Measurements from ENCODE around the gene TEKTIP1.
"Not testable (repeated sequence)": the region's sequence is repeated elsewhere in the genome, so short reads cannot be mapped to it uniquely, and the experiment has no call there.

The TEKTIP1 gene

DNA sequence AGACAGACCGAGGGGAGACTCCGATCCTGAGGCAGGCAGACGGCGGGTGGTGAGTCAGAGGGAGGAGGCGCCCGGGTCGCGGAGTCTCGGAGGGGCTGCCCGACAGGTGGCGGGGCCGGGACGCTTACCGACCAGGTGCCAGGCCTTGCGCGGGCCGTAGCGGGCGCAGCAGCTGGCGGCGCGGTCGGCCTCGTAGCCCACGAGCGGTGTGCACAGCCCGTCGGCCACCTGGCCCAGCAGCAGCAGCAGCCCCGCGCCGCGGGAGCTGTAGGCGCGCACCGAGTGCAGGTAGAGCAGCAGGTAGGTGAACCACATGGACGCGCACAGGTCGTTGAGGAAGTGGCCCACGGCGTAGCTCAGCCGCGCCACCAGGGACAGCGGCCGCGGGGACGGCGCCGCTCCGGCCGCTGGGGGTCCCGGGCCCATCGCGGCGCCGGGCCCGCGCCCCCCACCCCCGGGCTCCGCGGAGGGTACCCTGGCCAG lies 18.0 kb downstream of the TEKTIP1 start:
- Histone ChIP-seq H3K36me3 (ENCODE audit: control insufficient read depth in 4 of 4, insufficient read depth in 4 of 4, low read length in 3 of 4) (peaks cover 0 to 3% (median 0%) of the 10 kb centered on the region in 4 experiments), H3K4me1 (ENCODE audit: control extremely low read depth in 1 of 4, control insufficient read depth in 4 of 4, insufficient read depth in 4 of 4, low read length in 3 of 4) (peaks cover 6 to 63% (median 52%) of the 10 kb centered on the region in 4 experiments), H3K4me3 (ENCODE audit: control insufficient read depth in 1 of 7, extremely low read depth in 1 of 7, insufficient read depth in 4 of 7, low read depth in 2 of 7, low read length in 6 of 7) (peak overlapping the region; percentile 62 to 97 (median 87)), H3K27ac (ENCODE audit: insufficient read depth in 1 of 2, low read depth in 1 of 2, low read length in 2 of 2, poor library complexity in 1 of 2, severe bottlenecking in 2 of 2) (peak overlapping the region in 1 of 2 experiments; percentile 74), H3K27me3 (replicated peaks in 2 of 5; ENCODE audit: control insufficient read depth in 4 of 5, insufficient read depth in 5 of 5, low read length in 4 of 5) (no peaks in the 10 kb centered on the region), H3K9me3 (ENCODE audit: control extremely low read depth in 1 of 5, control insufficient read depth in 4 of 5, insufficient read depth in 2 of 5, low read depth in 1 of 5, low read length in 4 of 5) (no peaks in the 10 kb centered on the region)
- ChIA-PET CTCF (interaction anchor here (0.9 to 2.9 kb wide), 7 partner anchors 9 to 52 kb away, joined by 3 to 25 read pairs (median 4); partner anchors contain the start of gene GIPC3), POLR2A (interaction anchor here (0.7 to 0.8 kb wide), 4 partner anchors 13 to 173 kb away, joined by 3 to 4 read pairs (median 3); no protein-coding TSS in a partner anchor)
- peak in 2 of 3 donors; percentile 66 to 76 for DNase-seq
- WGBS (ENCODE audit: insufficient coverage), result 0% methylated on average over 60 of the region's 60 CpGs

DNA sequence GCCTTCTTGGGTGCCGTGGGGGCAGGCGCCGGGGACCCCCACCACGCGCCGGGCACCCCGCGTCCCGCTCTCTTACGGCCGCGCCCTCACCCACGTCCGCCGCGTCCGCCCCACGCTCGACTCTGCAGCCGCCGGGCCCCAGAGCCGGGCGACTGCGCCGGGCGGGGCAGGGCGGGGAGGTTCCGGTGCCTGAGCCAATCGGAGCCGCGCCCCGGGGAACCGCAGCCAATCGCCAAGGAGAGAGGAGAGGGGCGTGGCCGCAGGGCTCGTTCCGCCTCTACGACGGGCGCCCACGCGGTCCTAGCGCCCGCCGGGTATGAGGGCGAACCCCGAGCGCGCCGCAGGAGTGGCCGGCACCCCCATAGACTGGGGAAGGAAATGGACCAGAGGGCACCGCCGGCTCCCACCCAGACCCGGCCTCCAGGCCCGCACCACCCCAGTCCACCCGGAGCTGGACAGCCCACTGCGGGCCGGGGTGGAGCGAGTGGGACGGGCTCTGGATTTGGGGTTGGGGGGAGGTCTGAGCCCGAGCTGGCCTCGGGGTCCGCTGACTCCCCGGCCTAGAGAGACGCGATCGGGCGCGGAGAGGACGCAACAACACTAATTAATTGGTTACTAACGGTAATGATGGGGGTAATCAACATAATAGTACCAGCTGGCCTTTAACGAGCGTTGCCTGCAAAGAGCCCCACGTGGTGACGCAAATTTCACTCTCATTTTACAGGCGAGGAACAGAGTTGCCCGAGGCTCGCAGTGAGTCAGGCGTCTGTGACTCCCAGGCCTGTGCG lies 18.7 kb downstream of the TEKTIP1 start, which contains the start of gene MFSD12:
Gene MFSD12, minus strand, starts transcription at position 126 of the 788 bp plus-strand sequence. CDS start 183 bp downstream, outside the sequence.
- WGBS (ENCODE audit: insufficient coverage), result under 1% methylated on average over 74 of the region's 81 CpGs

DNA sequence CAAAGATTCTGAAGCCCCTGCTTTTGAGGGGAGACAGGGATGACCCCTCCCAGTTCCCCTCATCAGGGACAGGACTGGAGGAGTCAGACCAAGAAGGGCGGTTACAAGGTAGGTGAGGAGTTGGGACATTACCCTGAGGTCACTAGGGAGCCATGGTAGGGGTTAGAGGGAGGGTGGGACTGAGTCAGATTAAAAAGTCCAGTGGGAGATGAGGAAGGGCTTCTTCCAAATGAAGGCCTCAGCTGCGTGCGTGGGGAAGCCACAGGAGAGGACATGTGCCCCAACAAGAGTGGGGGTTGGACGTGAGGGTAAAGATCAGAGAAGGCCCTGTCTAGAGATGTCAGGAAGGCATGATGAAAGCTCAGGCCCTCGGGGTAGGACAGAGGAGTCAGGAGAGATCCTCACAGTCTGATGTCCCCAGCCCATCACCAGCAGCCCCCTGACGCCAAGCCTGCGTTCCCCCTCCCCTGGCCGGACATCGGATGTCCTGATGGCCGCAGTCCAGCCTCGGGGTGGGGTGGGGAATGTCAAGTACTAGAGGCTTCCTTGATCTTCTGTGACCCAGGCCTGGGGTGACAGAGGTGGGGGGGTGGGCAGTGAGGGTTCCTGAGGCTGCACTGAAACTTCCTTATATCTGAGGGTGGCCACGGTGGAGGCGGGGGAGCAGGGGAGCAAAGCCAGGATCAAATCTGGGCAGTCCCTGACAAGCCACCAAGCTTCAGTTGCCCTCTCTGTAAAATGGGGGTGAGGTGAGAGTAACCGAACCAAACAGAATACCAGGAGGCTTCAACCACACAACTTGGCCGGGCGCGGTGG lies 24.9 kb downstream of the TEKTIP1 start:
- Histone ChIP-seq H3K36me3 (ENCODE audit: control insufficient read depth in 4 of 4, insufficient read depth in 4 of 4, low read length in 3 of 4) (no peaks in the 10 kb centered on the region), H3K27me3 (replicated peaks in 2 of 5; ENCODE audit: control insufficient read depth in 4 of 5, insufficient read depth in 5 of 5, low read length in 4 of 5) (no peaks in the 10 kb centered on the region), H3K4me1 (ENCODE audit: control extremely low read depth in 1 of 4, control insufficient read depth in 4 of 4, insufficient read depth in 4 of 4, low read length in 3 of 4) (peaks cover 0 to 11% (median 8%) of the 10 kb centered on the region in 4 experiments), H3K27ac (ENCODE audit: insufficient read depth in 1 of 2, low read depth in 1 of 2, low read length in 2 of 2, poor library complexity in 1 of 2, severe bottlenecking in 2 of 2) (no peak overlapping the region), H3K4me3 (ENCODE audit: control insufficient read depth in 1 of 7, extremely low read depth in 1 of 7, insufficient read depth in 4 of 7, low read depth in 2 of 7, low read length in 6 of 7) (no peak overlapping the region), H3K9me3 (ENCODE audit: control extremely low read depth in 1 of 5, control insufficient read depth in 4 of 5, insufficient read depth in 2 of 5, low read depth in 1 of 5, low read length in 4 of 5) (no peaks in the 10 kb centered on the region)
- 92% methylated on average over 12 of the region's 17 CpGs for WGBS (ENCODE audit: insufficient coverage)
- no peak for DNase-seq
- ChIA-PET CTCF (no interaction called here), POLR2A (no interaction called here)

More for the DNA sequence above, 18.7 kb downstream of the TEKTIP1 start, which contains the start of gene MFSD12:
- Histone ChIP-seq H3K36me3 (ENCODE audit: control insufficient read depth in 4 of 4, insufficient read depth in 4 of 4, low read length in 3 of 4) (peaks cover 0 to 3% (median 0%) of the 10 kb centered on the region in 4 experiments), H3K27ac (ENCODE audit: insufficient read depth in 1 of 2, low read depth in 1 of 2, low read length in 2 of 2, poor library complexity in 1 of 2, severe bottlenecking in 2 of 2) (peak within 1 kb of the TSS in 1 of 2 experiments; percentile 74), H3K9me3 (ENCODE audit: control extremely low read depth in 1 of 5, control insufficient read depth in 4 of 5, insufficient read depth in 2 of 5, low read depth in 1 of 5, low read length in 4 of 5) (no peaks in the 10 kb centered on the region), H3K27me3 (replicated peaks in 2 of 5; ENCODE audit: control insufficient read depth in 4 of 5, insufficient read depth in 5 of 5, low read length in 4 of 5) (no peaks in the 10 kb centered on the region), H3K4me1 (ENCODE audit: control extremely low read depth in 1 of 4, control insufficient read depth in 4 of 4, insufficient read depth in 4 of 4, low read length in 3 of 4) (peaks cover 6 to 60% (median 49%) of the 10 kb centered on the region in 4 experiments), H3K4me3 (ENCODE audit: control insufficient read depth in 1 of 7, extremely low read depth in 1 of 7, insufficient read depth in 4 of 7, low read depth in 2 of 7, low read length in 6 of 7) (peak within 1 kb of the TSS; percentile 62 to 97 (median 87))
- POLR2A ChIA-PET, result interaction anchor here (0.7 to 0.8 kb wide), 3 partner anchors 12 to 173 kb away, joined by 3 to 4 read pairs (median 3); no protein-coding TSS in a partner anchor
- CTCF ChIA-PET, result interaction anchor here (1.2 to 2.9 kb wide), 6 partner anchors 10 to 104 kb away, joined by 3 to 25 read pairs (median 5); no protein-coding TSS in a partner anchor
- peak; percentile 92 to 96 (median 95) for DNase-seq

DNA sequence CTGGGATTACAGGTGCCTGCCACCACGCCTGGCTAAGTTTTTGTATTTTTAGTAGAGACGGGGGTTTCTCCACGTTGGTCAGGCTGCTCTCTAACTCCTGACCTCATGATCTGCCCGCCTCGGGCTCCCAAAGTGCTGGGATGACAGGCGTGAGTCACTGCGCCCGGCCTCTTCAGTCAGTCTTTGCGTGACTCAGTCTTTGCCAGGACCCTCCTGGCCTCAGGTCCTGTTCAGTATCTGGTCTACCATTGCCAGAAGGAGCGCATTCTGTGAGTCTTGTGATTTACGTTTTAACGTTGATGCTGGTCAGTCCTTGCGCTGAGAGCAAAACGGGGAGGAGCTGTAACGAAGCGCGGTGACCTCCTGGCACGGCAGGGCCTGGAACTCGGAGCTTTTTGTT lies 26.2 kb downstream of the TEKTIP1 start:
- Histone ChIP-seq H3K36me3 (ENCODE audit: control insufficient read depth in 4 of 4, insufficient read depth in 4 of 4, low read length in 3 of 4) (no peaks in the 10 kb centered on the region), H3K4me3 (ENCODE audit: control insufficient read depth in 1 of 7, extremely low read depth in 1 of 7, insufficient read depth in 4 of 7, low read depth in 2 of 7, low read length in 6 of 7) (no peak overlapping the region), H3K4me1 (ENCODE audit: control extremely low read depth in 1 of 4, control insufficient read depth in 4 of 4, insufficient read depth in 4 of 4, low read length in 3 of 4) (peaks cover 0 to 11% (median 6%) of the 10 kb centered on the region in 4 experiments), H3K9me3 (ENCODE audit: control extremely low read depth in 1 of 5, control insufficient read depth in 4 of 5, insufficient read depth in 2 of 5, low read depth in 1 of 5, low read length in 4 of 5) (no peaks in the 10 kb centered on the region), H3K27me3 (replicated peaks in 2 of 5; ENCODE audit: control insufficient read depth in 4 of 5, insufficient read depth in 5 of 5, low read length in 4 of 5) (no peaks in the 10 kb centered on the region), H3K27ac (ENCODE audit: insufficient read depth in 1 of 2, low read depth in 1 of 2, low read length in 2 of 2, poor library complexity in 1 of 2, severe bottlenecking in 2 of 2) (no peak overlapping the region)
- DNase-seq, result no peak
- CTCF ChIA-PET, result no interaction called here
- WGBS (ENCODE audit: insufficient coverage), result 97% methylated on average over 19 of the region's 19 CpGs
- POLR2A ChIA-PET, result no interaction called here

DNA sequence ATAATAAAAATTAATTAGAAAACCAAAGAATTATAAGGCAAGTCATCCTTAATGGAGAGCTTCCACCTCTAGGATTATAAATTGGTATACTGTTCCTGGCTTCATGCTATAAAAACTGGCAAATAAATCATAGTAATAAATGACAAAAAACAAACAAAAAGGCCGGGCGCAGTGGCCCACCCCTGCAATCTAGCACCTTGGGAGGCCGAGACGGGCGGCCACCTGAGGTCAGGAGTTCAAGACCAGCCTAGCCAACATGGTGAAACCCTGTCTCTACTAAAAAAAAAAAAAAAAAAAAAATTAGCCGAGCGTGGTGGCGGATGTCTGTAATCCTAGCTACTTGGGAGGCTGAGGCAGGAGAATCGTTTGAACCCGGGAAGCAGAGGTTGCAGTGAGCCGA lies 31.1 kb downstream of the TEKTIP1 start:
- CTCF ChIA-PET, result interaction anchor here (1.1 kb wide), 1 partner anchor 22 kb away, joined by 4 read pairs; no protein-coding TSS in a partner anchor
- WGBS (ENCODE audit: insufficient coverage), result 100% methylated on average over 8 of the region's 11 CpGs
- peaks cover 0 to 15% (median 12%) of the 10 kb centered on the region in 4 experiments for H3K4me1 ChIP-seq (ENCODE audit: control extremely low read depth in 1 of 4, control insufficient read depth in 4 of 4, insufficient read depth in 4 of 4, low read length in 3 of 4)
- H3K27me3 ChIP-seq (replicated peaks in 2 of 5; ENCODE audit: control insufficient read depth in 4 of 5, insufficient read depth in 5 of 5, low read length in 4 of 5); H3K36me3 ChIP-seq (ENCODE audit: control insufficient read depth in 4 of 4, insufficient read depth in 4 of 4, low read length in 3 of 4); H3K27ac ChIP-seq (ENCODE audit: insufficient read depth in 1 of 2, low read depth in 1 of 2, low read length in 2 of 2, poor library complexity in 1 of 2, severe bottlenecking in 2 of 2); DNase-seq; H3K4me3 ChIP-seq (ENCODE audit: control insufficient read depth in 1 of 7, extremely low read depth in 1 of 7, insufficient read depth in 4 of 7, low read depth in 2 of 7, low read length in 6 of 7); H3K9me3 ChIP-seq (ENCODE audit: control extremely low read depth in 1 of 5, control insufficient read depth in 4 of 5, insufficient read depth in 2 of 5, low read depth in 1 of 5, low read length in 4 of 5): not testable (repeated sequence)
- POLR2A ChIA-PET, result interaction anchor here (0.6 to 0.7 kb wide), 2 partner anchors 12 to 29 kb away, joined by 3 to 4 read pairs; partner anchors contain the start of gene MFSD12

DNA sequence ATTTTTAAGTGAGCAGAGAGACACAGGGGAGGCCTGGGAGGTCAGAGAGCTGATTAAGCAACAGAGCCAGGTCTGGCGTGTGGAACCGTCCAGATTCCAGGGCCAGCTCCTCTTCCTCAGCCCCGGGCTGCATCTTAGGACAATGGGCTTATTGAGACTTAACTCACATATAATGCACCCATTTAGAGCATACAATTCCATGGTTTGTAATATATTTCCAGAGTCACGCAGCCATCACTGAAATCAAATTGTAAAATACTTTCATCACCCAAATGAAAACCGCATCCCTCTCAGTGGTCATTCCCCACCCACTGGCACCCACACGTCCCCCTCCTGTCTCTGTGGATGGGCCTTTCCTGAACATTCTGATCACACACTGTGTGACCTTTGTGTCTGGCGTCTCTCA lies 31.6 kb downstream of the TEKTIP1 start:
- Histone ChIP-seq H3K4me1 (ENCODE audit: control extremely low read depth in 1 of 4, control insufficient read depth in 4 of 4, insufficient read depth in 4 of 4, low read length in 3 of 4) (peaks cover 0 to 15% (median 12%) of the 10 kb centered on the region in 4 experiments), H3K27me3 (replicated peaks in 2 of 5; ENCODE audit: control insufficient read depth in 4 of 5, insufficient read depth in 5 of 5, low read length in 4 of 5) (no peaks in the 10 kb centered on the region), H3K4me3 (ENCODE audit: control insufficient read depth in 1 of 7, extremely low read depth in 1 of 7, insufficient read depth in 4 of 7, low read depth in 2 of 7, low read length in 6 of 7) (no peak overlapping the region), H3K9me3 (ENCODE audit: control extremely low read depth in 1 of 5, control insufficient read depth in 4 of 5, insufficient read depth in 2 of 5, low read depth in 1 of 5, low read length in 4 of 5) (no peaks in the 10 kb centered on the region), H3K27ac (ENCODE audit: insufficient read depth in 1 of 2, low read depth in 1 of 2, low read length in 2 of 2, poor library complexity in 1 of 2, severe bottlenecking in 2 of 2) (no peak overlapping the region), H3K36me3 (ENCODE audit: control insufficient read depth in 4 of 4, insufficient read depth in 4 of 4, low read length in 3 of 4) (peaks cover 0 to 8% (median 1%) of the 10 kb centered on the region in 4 experiments)
- POLR2A ChIA-PET, result interaction anchor here (0.6 kb wide), 1 partner anchor 29 kb away, joined by 3 read pairs; no protein-coding TSS in a partner anchor
- 100% methylated on average over 7 of the region's 7 CpGs for WGBS (ENCODE audit: insufficient coverage)
- DNase-seq, result no peak
- CTCF ChIA-PET, result no interaction called here

All from common myeloid progenitor, CD34-positive (primary cell).